Neural cell (in vitro differentiated cells): ENCODE measurements around the gene GUSB. TPM values are rescaled to one million over a fixed set of nuclear protein-coding genes. Genes with fewer than 3 reads are reported as not detected.

Experiments
- H2AFZ ChIP-seq: fragments of 200-600, 300-800 bp; sonication (generic), shearing (Covaris generic); 2 replicates; pipeline ENCODE4 v1.6.0; 2014; ENCODE audit warnings: low read depth, mild to moderate bottlenecking, antibody characterized with exemption, low read length, moderate library complexity
- H3F3A ChIP-seq: fragments of 200-600 bp; shearing (Covaris generic); 2 replicates; pipeline ENCODE4 v1.6.1; 2016; ENCODE audit warnings: mild to moderate bottlenecking, moderate library complexity, mixed read lengths, antibody characterized with exemption, low read length; ENCODE audit not compliant: insufficient read depth, poor library complexity, severe bottlenecking
- H3K27ac ChIP-seq: fragments of 200-600, 300-800 bp; sonication (generic), shearing (Covaris generic); 2 replicates; pipeline ENCODE4 v1.5.1; 2014; ENCODE audit warnings: mild to moderate bottlenecking, low read length, moderate library complexity
- H3K27me3 ChIP-seq: fragments of 300-800, 200-600 bp; sonication (generic), shearing (Covaris generic); 2 replicates; pipeline ENCODE4 v1.6.0; 2014; ENCODE audit warnings: mild to moderate bottlenecking, low read depth, low read length, moderate library complexity; ENCODE audit not compliant: insufficient read depth
- H3K36me3 ChIP-seq: fragments of 300-800, 200-600 bp; sonication (generic), shearing (Covaris generic); 2 replicates; pipeline ENCODE4 v1.5.1; 2014; ENCODE audit warnings: mild to moderate bottlenecking, antibody characterized with exemption, low read length, moderate library complexity; ENCODE audit not compliant: insufficient read depth
- H3K4me2 ChIP-seq: fragments of 300-800, 200-600 bp; sonication (generic), shearing (Covaris generic); 2 replicates; pipeline ENCODE4 v1.6.0; 2014; ENCODE audit warnings: mild to moderate bottlenecking, low read length
- H3K4me3 ChIP-seq: fragments of 300-800, 200-600 bp; sonication (generic), shearing (Covaris generic); 2 replicates; pipeline ENCODE4 v1.5.1; 2014; ENCODE audit warnings: mild to moderate bottlenecking, low read length, moderate library complexity
- H3K79me2 ChIP-seq: fragments of 200-600 bp; shearing (Covaris generic); replicated peaks from 2 replicates; pipeline ENCODE4 v1.6.0; 2014; ENCODE audit warnings: mild to moderate bottlenecking, low read length, moderate library complexity; ENCODE audit not compliant: insufficient read depth
- H3K9ac ChIP-seq: fragments of 300-800, 200-600 bp; sonication (generic), shearing (Covaris generic); 2 replicates; pipeline ENCODE4 v1.6.1; 2016; ENCODE audit warnings: mild to moderate bottlenecking, low read length, mixed read lengths
- H3K9me2 ChIP-seq: fragments of 200-600 bp; shearing (Covaris generic); 2 replicates; pipeline ENCODE4 v1.6.1; 2016; ENCODE audit warnings: mild to moderate bottlenecking, low read length, mixed read lengths; ENCODE audit not compliant: insufficient read depth
- H3K9me3 ChIP-seq: fragments of 200-600, 300-800 bp; sonication (generic), shearing (Covaris generic); 2 replicates; pipeline ENCODE4 v1.6.1; 2016; ENCODE audit warnings: mild to moderate bottlenecking, mixed run types, low read length, moderate library complexity, mixed read lengths
- H4K20me1 ChIP-seq: fragments of 200-600 bp; shearing (Covaris generic); 2 replicates; pipeline ENCODE4 v1.6.1; 2016; ENCODE audit warnings: mild to moderate bottlenecking, mixed run types; ENCODE audit not compliant: insufficient read depth
- EP300 ChIP-seq: fragments of 450-650 bp; conservative IDR thresholded peaks from 2 replicates; pipeline ENCODE4 v1.6.1; 2014; ENCODE audit warnings: antibody characterized with exemption, mild to moderate bottlenecking, moderate library complexity; ENCODE audit not compliant: poor library complexity, severe bottlenecking
- EZH2 ChIP-seq: fragments of 200-600, 300-800 bp; shearing (Covaris generic), sonication (generic); IDR thresholded peaks from 2 replicates; pipeline ENCODE4 v1.6.1; 2014; ENCODE audit warnings: antibody characterized with exemption, low read length, borderline replicate concordance, mild to moderate bottlenecking; ENCODE audit not compliant: insufficient read depth, poor library complexity, severe bottlenecking
- MXI1 ChIP-seq: fragments of 450-650 bp; conservative IDR thresholded peaks from 2 replicates; pipeline ENCODE4 v1.6.1; 2014; ENCODE audit warnings: antibody characterized with exemption, mild to moderate bottlenecking; ENCODE audit not compliant: poor library complexity, severe bottlenecking
- POLR2AphosphoS5 ChIP-seq: IDR thresholded peaks from 2 replicates; pipeline ENCODE4 v1.6.1; 2012
- RAD21 ChIP-seq: fragments of 450-650 bp; conservative IDR thresholded peaks from 2 replicates; pipeline ENCODE4 v1.6.1; 2014; ENCODE audit warnings: antibody characterized with exemption, mild to moderate bottlenecking, moderate library complexity
- SMC3 ChIP-seq: fragments of 450-650 bp; conservative IDR thresholded peaks from 2 replicates; pipeline ENCODE4 v1.6.1; 2014; ENCODE audit warnings: antibody characterized with exemption, mild to moderate bottlenecking, moderate library complexity; ENCODE audit not compliant: poor library complexity
- TAF1 ChIP-seq: IDR thresholded peaks from 2 replicates; pipeline ENCODE4 v1.6.1; 2012; ENCODE audit warnings: low read depth
- polyA plus RNA-seq: library from polyadenylated mRNA; depleted of rRNA; stranded (reverse); fragments of >200 nt; gene quantifications from 2 replicates; pipeline ENCODE4 v1.2.3, GENCODE V29; 2014
- TF ChIP-seq, protein P1 (sequence below): fragments of 450-650 bp; IDR thresholded peaks from 2 replicates; pipeline ENCODE4 v1.5.1; 2014; ENCODE audit warnings: antibody characterized with exemption, mild to moderate bottlenecking, moderate library complexity; ENCODE audit not compliant: poor library complexity, severe bottlenecking
- TF ChIP-seq, protein P2 (sequence below): IDR thresholded peaks from 2 replicates; pipeline ENCODE4 v1.6.1; 2012; ENCODE audit warnings: borderline replicate concordance

The GUSB gene
- polyA plus RNA-seq, 1 donor from 2014 or later = 50.3 TPM

DNA sequence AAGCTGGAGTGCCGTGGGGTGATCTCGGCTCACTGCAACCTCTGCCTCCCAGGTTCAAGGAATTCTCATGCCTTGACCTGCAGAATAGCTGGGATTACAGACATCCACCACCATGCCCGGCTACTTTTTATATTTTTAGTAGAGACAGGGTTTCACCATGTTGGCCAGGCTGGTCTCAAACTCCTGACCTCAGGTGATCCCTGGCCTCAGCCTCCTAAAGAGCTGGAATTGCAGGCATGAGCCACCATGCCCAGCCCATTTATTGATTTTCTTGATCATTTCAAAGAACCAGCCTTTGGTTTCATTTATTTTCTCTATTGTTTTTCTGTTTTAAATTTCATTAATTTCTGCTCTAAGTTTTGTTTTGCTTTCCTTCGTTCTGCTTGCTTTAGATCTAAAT, 50.3 kb downstream of the GUSB start:
- no peak overlapping the region for H2AFZ ChIP-seq
- peaks cover 7% of the 10 kb centered on the region for H3K79me2 ChIP-seq
- H3K9ac ChIP-seq = no peak overlapping the region
- no peak overlapping the region for H3K4me2 ChIP-seq
- no peaks in the 10 kb centered on the region for H3F3A ChIP-seq
- no peaks in the 10 kb centered on the region for H3K9me3 ChIP-seq
- no peaks in the 10 kb centered on the region for H3K9me2 ChIP-seq
- TF ChIP-seq TAF1 (no peak), EZH2 (no peak), RAD21 (no peak), SMC3 (no peak), EP300 (no peak), MXI1 (no peak), POLR2AphosphoS5 (no peak)
- TF ChIP-seq, protein P1, sequence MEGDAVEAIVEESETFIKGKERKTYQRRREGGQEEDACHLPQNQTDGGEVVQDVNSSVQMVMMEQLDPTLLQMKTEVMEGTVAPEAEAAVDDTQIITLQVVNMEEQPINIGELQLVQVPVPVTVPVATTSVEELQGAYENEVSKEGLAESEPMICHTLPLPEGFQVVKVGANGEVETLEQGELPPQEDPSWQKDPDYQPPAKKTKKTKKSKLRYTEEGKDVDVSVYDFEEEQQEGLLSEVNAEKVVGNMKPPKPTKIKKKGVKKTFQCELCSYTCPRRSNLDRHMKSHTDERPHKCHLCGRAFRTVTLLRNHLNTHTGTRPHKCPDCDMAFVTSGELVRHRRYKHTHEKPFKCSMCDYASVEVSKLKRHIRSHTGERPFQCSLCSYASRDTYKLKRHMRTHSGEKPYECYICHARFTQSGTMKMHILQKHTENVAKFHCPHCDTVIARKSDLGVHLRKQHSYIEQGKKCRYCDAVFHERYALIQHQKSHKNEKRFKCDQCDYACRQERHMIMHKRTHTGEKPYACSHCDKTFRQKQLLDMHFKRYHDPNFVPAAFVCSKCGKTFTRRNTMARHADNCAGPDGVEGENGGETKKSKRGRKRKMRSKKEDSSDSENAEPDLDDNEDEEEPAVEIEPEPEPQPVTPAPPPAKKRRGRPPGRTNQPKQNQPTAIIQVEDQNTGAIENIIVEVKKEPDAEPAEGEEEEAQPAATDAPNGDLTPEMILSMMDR = no peak
- TF ChIP-seq, protein P2, sequence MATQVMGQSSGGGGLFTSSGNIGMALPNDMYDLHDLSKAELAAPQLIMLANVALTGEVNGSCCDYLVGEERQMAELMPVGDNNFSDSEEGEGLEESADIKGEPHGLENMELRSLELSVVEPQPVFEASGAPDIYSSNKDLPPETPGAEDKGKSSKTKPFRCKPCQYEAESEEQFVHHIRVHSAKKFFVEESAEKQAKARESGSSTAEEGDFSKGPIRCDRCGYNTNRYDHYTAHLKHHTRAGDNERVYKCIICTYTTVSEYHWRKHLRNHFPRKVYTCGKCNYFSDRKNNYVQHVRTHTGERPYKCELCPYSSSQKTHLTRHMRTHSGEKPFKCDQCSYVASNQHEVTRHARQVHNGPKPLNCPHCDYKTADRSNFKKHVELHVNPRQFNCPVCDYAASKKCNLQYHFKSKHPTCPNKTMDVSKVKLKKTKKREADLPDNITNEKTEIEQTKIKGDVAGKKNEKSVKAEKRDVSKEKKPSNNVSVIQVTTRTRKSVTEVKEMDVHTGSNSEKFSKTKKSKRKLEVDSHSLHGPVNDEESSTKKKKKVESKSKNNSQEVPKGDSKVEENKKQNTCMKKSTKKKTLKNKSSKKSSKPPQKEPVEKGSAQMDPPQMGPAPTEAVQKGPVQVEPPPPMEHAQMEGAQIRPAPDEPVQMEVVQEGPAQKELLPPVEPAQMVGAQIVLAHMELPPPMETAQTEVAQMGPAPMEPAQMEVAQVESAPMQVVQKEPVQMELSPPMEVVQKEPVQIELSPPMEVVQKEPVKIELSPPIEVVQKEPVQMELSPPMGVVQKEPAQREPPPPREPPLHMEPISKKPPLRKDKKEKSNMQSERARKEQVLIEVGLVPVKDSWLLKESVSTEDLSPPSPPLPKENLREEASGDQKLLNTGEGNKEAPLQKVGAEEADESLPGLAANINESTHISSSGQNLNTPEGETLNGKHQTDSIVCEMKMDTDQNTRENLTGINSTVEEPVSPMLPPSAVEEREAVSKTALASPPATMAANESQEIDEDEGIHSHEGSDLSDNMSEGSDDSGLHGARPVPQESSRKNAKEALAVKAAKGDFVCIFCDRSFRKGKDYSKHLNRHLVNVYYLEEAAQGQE = no peak
- H3K27me3 ChIP-seq = no peaks in the 10 kb centered on the region
- no peaks in the 10 kb centered on the region for H4K20me1 ChIP-seq
- H3K4me3 ChIP-seq = no peak overlapping the region
- no peaks in the 10 kb centered on the region for H3K36me3 ChIP-seq
- no peak overlapping the region for H3K27ac ChIP-seq

DNA sequence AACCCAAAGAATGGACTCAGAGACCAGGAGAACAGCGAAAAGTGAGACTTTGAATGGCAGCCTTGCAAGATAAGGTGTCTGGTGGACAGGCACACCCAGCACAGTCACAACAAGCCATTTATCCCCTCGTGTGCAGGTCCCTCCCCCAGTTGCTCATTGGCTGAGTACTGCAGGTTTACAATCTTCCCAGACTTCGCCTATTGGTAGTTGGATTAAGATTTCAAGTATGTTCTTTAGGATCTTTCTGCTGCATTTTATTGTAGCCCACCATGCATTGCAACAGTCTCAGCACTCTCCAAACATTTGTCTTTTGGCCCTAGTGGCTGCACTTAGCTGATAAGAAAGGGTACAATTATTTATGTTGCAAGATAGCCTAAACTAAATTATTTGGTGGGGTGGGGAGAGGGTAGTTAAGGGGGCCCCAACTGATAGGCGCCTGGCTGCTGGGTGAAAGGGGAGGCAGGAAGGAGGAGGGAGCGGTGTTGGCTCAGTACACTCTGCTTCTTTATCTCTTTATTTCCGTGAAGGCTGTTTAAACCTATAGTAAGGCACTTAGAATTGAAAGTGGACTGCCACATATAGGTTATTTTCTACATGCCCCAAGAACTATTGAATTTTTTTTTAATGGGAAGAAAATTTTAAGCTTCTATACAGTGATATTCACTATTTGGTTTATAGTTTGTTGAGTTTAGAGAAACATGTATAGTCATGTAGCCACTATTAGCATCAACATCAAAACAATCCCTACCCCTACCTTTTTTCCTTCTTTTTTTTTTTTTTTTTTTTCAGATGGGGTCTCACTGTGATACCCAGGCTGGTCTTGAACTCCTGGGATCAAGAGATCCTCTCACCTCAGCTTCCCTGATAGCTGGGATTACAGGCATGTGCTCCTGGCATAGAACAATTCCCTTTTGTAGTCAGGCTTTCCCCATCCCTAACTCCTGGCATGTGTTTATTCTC, 54.2 kb downstream of the GUSB start:
- no peaks in the 10 kb centered on the region for H3K9me2 ChIP-seq
- no peak overlapping the region for H3K9ac ChIP-seq
- H3F3A ChIP-seq = no peaks in the 10 kb centered on the region
- H3K9me3 ChIP-seq = no peaks in the 10 kb centered on the region
- no peak overlapping the region for H3K27ac ChIP-seq
- H3K4me2 ChIP-seq = no peak overlapping the region
- no peaks in the 10 kb centered on the region for H4K20me1 ChIP-seq
- H3K79me2 ChIP-seq = peaks cover 3% of the 10 kb centered on the region
- no peaks in the 10 kb centered on the region for H3K36me3 ChIP-seq
- H3K4me3 ChIP-seq = no peak overlapping the region
- H3K27me3 ChIP-seq = no peaks in the 10 kb centered on the region
- no peak for TF ChIP-seq RAD21
- no peak for TF ChIP-seq SMC3
- TF ChIP-seq POLR2AphosphoS5 = no peak
- TF ChIP-seq, protein P1 = no peak
- no peak for TF ChIP-seq EZH2
- H2AFZ ChIP-seq = no peak overlapping the region
